Measurements from ENCODE around the gene CALM3. TPM values are rescaled to one million over a fixed set of nuclear protein-coding genes. Genes with fewer than 3 reads are reported as not detected.

The CALM3 gene
- total and polyA plus RNA-seq, 2 of the 13 experiments (the other 11 are each of a cell fraction or from before 2014, with no cell fraction given): 239 to 258 TPM

DNA sequence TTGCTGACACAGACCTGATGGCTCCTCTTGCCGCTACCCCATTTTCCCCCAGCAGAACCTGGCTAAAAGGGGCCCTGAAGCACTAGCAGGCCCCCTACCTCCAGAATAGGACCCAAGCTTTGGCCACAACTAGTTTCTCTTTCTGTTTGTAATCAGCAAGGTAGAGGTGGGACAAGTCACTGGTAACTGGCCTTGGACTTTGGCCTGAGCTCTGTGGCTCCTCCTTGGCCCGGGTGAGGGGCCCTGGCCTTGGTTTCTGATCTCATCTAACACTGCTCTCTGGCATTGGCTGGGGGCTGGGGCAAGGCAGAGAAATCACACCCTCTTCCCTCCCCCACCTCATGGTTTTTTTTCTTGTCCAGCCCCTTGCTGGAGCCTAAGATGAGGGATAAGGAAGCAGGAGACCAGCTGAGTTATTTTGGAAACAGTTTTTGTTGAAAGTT is 2.1 kb downstream of the CALM3 start (continued):
- 0 out of 2 replicates have a peak, but pooled peaks have one; percentile 38 for TF ChIP-seq ZNF12 (CRISPR knock-in tag; IDR thresholded peaks at IDR 0.05)
- TF ChIP-seq FLYWCH1 (CRISPR knock-in tag; IDR thresholded peaks at IDR 0.05): no peak
- TF ChIP-seq GFI1 (CRISPR knock-in tag; IDR thresholded peaks at IDR 0.05; ENCODE audit: borderline replicate concordance): peak; percentile 39; the same call in 1 of the 2 replicates
- TF ChIP-seq PHF20 (CRISPR knock-in tag; IDR thresholded peaks at IDR 0.05): no peak
- peak; percentile 71 for TF ChIP-seq ZNF350 (CRISPR knock-in tag; IDR thresholded peaks at IDR 0.05; ENCODE audit: borderline replicate concordance, low read depth)
- TF ChIP-seq ZNF556 (CRISPR knock-in tag; IDR thresholded peaks at IDR 0.05; ENCODE audit: borderline replicate concordance): peak; percentile 54; the same call in 1 of the 2 replicates
- TF ChIP-seq CHD4 (IDR thresholded peaks at IDR 0.05; ENCODE audit: borderline replicate concordance, low read length): 0 out of 2 replicates have a peak, but pooled peaks have one; percentile 52
- TF ChIP-seq, protein P1, sequence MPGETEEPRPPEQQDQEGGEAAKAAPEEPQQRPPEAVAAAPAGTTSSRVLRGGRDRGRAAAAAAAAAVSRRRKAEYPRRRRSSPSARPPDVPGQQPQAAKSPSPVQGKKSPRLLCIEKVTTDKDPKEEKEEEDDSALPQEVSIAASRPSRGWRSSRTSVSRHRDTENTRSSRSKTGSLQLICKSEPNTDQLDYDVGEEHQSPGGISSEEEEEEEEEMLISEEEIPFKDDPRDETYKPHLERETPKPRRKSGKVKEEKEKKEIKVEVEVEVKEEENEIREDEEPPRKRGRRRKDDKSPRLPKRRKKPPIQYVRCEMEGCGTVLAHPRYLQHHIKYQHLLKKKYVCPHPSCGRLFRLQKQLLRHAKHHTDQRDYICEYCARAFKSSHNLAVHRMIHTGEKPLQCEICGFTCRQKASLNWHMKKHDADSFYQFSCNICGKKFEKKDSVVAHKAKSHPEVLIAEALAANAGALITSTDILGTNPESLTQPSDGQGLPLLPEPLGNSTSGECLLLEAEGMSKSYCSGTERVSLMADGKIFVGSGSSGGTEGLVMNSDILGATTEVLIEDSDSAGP (CRISPR knock-in tag; IDR thresholded peaks at IDR 0.05; ENCODE audit: borderline replicate concordance): no peak
- peak; percentile 86; the same call in 1 of the 2 replicates for TF ChIP-seq REPIN1 (CRISPR knock-in tag; IDR thresholded peaks at IDR 0.05; ENCODE audit: borderline replicate concordance, low read depth)
- 0 out of 4 replicates have a peak, but pooled peaks of 1 of the 2 experiments have one; percentile 79 for TF ChIP-seq KLF16 (CRISPR knock-in tag; IDR thresholded peaks at IDR 0.05)
- no peak for TF ChIP-seq ZNF547 (CRISPR knock-in tag; IDR thresholded peaks at IDR 0.05)
- 0 out of 2 replicates have a peak, but pooled peaks have one; percentile 15 for TF ChIP-seq KDM3A (CRISPR knock-in tag; IDR thresholded peaks at IDR 0.05; ENCODE audit: low read depth)
- TF ChIP-seq TARDBP (CRISPR knock-in tag; IDR thresholded peaks at IDR 0.05): peak; percentile 55; the same call in 1 of the 2 replicates
- no peak for TF ChIP-seq SOX13 (IDR thresholded peaks at IDR 0.05)
- peak in 1 of 2 experiments; percentile 48; a peak in 2 of 4 replicates for TF ChIP-seq SOX13 (CRISPR knock-in tag; conservative IDR thresholded peaks at IDR 0.05 in 1 of 2, IDR thresholded peaks at IDR 0.05 in 1 of 2)
- TF ChIP-seq, protein P2, sequence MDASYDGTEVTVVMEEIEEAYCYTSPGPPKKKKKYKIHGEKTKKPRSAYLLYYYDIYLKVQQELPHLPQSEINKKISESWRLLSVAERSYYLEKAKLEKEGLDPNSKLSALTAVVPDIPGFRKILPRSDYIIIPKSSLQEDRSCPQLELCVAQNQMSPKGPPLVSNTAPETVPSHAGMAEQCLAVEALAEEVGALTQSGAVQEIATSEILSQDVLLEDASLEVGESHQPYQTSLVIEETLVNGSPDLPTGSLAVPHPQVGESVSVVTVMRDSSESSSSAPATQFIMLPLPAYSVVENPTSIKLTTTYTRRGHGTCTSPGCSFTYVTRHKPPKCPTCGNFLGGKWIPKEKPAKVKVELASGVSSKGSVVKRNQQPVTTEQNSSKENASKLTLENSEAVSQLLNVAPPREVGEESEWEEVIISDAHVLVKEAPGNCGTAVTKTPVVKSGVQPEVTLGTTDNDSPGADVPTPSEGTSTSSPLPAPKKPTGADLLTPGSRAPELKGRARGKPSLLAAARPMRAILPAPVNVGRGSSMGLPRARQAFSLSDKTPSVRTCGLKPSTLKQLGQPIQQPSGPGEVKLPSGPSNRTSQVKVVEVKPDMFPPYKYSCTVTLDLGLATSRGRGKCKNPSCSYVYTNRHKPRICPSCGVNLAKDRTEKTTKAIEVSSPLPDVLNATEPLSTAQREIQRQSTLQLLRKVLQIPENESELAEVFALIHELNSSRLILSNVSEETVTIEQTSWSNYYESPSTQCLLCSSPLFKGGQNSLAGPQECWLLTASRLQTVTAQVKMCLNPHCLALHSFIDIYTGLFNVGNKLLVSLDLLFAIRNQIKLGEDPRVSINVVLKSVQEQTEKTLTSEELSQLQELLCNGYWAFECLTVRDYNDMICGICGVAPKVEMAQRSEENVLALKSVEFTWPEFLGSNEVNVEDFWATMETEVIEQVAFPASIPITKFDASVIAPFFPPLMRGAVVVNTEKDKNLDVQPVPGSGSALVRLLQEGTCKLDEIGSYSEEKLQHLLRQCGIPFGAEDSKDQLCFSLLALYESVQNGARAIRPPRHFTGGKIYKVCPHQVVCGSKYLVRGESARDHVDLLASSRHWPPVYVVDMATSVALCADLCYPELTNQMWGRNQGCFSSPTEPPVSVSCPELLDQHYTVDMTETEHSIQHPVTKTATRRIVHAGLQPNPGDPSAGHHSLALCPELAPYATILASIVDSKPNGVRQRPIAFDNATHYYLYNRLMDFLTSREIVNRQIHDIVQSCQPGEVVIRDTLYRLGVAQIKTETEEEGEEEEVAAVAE (CRISPR knock-in tag; IDR thresholded peaks at IDR 0.05; ENCODE audit: borderline replicate concordance): peak; percentile 96
- TF ChIP-seq, protein P3, sequence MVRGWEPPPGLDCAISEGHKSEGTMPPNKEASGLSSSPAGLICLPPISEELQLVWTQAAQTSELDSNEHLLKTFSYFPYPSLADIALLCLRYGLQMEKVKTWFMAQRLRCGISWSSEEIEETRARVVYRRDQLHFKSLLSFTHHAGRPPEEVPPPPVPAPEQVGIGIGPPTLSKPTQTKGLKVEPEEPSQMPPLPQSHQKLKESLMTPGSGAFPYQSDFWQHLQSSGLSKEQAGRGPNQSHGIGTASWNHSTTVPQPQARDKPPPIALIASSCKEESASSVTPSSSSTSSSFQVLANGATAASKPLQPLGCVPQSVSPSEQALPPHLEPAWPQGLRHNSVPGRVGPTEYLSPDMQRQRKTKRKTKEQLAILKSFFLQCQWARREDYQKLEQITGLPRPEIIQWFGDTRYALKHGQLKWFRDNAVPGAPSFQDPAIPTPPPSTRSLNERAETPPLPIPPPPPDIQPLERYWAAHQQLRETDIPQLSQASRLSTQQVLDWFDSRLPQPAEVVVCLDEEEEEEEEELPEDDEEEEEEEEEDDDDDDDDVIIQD (CRISPR knock-in tag; IDR thresholded peaks at IDR 0.05; ENCODE audit: low read depth): 0 out of 2 replicates have a peak, but pooled peaks have one; percentile 14
- peak; percentile 96 for TF ChIP-seq RBM22 (optimal IDR thresholded peaks at IDR 0.05; ENCODE audit: low read length)
- peak; percentile 67; the same call in 1 of the 2 replicates for TF ChIP-seq ESRRA (CRISPR knock-in tag; IDR thresholded peaks at IDR 0.05; ENCODE audit: low read depth)
- no peak for TF ChIP-seq ZNF3 (CRISPR knock-in tag; IDR thresholded peaks at IDR 0.05)
- no peak for TF ChIP-seq TCF12 (IDR thresholded peaks at IDR 0.05)
- TF ChIP-seq TCF12 (CRISPR knock-in tag; IDR thresholded peaks at IDR 0.05): 0 out of 2 replicates have a peak, but pooled peaks have one; percentile 38
- TF ChIP-seq ZNF552 (CRISPR knock-in tag; IDR thresholded peaks at IDR 0.05; ENCODE audit: borderline replicate concordance): 0 out of 2 replicates have a peak, but pooled peaks have one; percentile 37

All from HepG2 (cell line).